Measurements from ENCODE around the gene GDI2. TPM values are rescaled to one million over a fixed set of nuclear protein-coding genes. Genes with fewer than 3 reads are reported as not detected.
A peak's percentile ranks its signal among the peaks of the same experiment; 100 is the strongest.

GDI2 gene
- total and polyA plus RNA-seq, 9 of the 15 experiments (the other 6 are each of a cell fraction or from before 2014, with no cell fraction given) = 262 to 424 (median 287) TPM

- TF ChIP-seq WHSC1 (IDR thresholded peaks at IDR 0.05; ENCODE audit: low read length) (no peak), E2F1 (CRISPR knock-in tag; IDR thresholded peaks at IDR 0.05) (no peak), NR0B1 (IDR thresholded peaks at IDR 0.05; ENCODE audit: partially characterized antibody) (no peak), MEF2A (IDR thresholded peaks at IDR 0.05; ENCODE audit: control insufficient read depth, low read depth, low read length) (peak; percentile 66; the same call in 1 of the 2 replicates), FOS (IDR thresholded peaks at IDR 0.05; ENCODE audit: extremely low read depth, insufficient read length) (no peak), NR2C1 (IDR thresholded peaks at IDR 0.05) (no peak), NR2C1 (tag; IDR thresholded peaks at IDR 0.05) (no peak), TEAD1 (CRISPR knock-in tag; IDR thresholded peaks at IDR 0.05) (no peak), L3MBTL2 (IDR thresholded peaks at IDR 0.05) (0 out of 2 replicates have a peak, but pooled peaks have one; percentile 12), CBX1 (IDR thresholded peaks at IDR 0.05; ENCODE audit: low read depth) (no peak), SP1 (CRISPR knock-in tag; IDR thresholded peaks at IDR 0.05) (no peak), ZNF740 (CRISPR knock-in tag; IDR thresholded peaks at IDR 0.05) (no peak), ZNF740 (tag; IDR thresholded peaks at IDR 0.05) (no peak), MEF2D (tag; conservative IDR thresholded peaks at IDR 0.05; ENCODE audit: low read depth) (0 out of 2 replicates have a peak, but pooled peaks have one; percentile 45), GABPA (tag; conservative IDR thresholded peaks at IDR 0.05; ENCODE audit: low read depth) (no peak), RBM14 (IDR thresholded peaks at IDR 0.05; ENCODE audit: borderline replicate concordance, insufficient read depth, low read depth, low read length) (no peak), PCBP2 (IDR thresholded peaks at IDR 0.05; ENCODE audit: low read depth, low read length, poor library complexity, severe bottlenecking) (no peak)
Observed at GRCh38 chr10:5833814-5834213, 20.6 kb upstream of the GDI2 start (continued).

All from K562 (cell line).